Measurements from ENCODE around the gene PRX. TPM values are rescaled to one million over a fixed set of nuclear protein-coding genes. Genes with fewer than 3 reads are reported as not detected.
"Not testable (repeated sequence)": the region's sequence is repeated elsewhere in the genome, so short reads cannot be mapped to it uniquely, and the experiment has no call there.

Gene PRX
- total RNA-seq, 1 experiment from 2014 or later: 2.5 TPM

DNA sequence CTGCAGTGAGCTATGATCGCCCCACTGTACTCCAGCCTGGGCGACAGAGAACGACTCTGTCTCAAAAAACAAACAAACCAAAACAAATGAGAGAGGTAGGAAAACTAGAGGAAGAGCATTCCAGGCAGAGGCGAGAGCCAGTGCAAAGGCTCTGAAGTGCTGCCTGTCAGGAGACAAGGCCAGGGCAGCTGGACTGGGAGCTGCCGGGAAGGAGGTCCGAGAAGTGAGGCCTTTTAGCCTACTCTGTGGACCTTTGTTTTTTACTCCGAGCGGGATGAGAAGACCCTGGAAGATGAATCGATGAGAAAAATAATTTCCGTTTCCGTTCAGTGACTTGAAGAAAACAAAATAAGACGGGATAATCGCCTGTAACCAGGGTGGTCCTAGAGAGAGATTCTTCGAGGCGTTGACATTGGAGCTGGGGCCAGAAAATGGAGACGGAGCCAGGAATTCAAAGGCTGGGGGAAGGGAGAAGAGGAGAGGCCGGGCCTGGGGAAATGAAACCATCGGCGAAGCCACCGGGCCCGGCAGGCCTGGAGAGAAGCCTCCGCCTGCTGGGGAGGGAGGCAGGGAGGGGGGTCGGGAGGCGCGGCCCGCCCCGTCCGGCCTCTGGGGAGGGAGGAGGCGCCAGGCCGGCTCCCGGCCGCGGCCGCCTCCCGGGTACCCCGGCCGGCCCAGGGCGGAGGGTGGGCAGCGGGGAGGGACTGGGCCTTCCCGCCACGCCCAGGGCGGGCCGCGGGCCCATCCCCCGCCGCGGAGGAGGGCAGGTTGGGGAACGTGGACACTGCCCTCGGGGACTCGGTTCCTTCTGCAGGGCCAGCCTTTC, 20.4 kb upstream of the PRX start:
- Histone ChIP-seq H3K27ac (ENCODE audit: low read depth, low read length, poor library complexity, severe bottlenecking) (peak overlapping the region; percentile 87), H3K9me3 (ENCODE audit: low read depth, low read length, poor library complexity, severe bottlenecking) (no peaks in the 10 kb centered on the region), H3K27me3 (replicated peaks; ENCODE audit: insufficient read depth, low read depth, low read length, poor library complexity) (no peaks in the 10 kb centered on the region), H3K4me1 (ENCODE audit: insufficient read depth, low read length, poor library complexity, severe bottlenecking) (peaks cover 11% of the 10 kb centered on the region), H3K36me3 (ENCODE audit: insufficient read depth, low read length, poor library complexity, severe bottlenecking) (no peaks in the 10 kb centered on the region), H3K4me3 (ENCODE audit: low read depth, low read length, poor library complexity, severe bottlenecking) (peak overlapping the region; percentile 40)
- peak; percentile 87 for DNase-seq (ENCODE audit: low spot score)
- CTCF ChIA-PET: interaction anchor here (0.6 kb wide), 1 partner anchor 30 kb away, joined by 4 read pairs; no protein-coding TSS in a partner anchor
- BruUV-seq (replicated peaks): TSS peak; percentile 98
- POLR2A ChIA-PET (ENCODE audit: low non-redundant PET): no interaction called here
- TF ChIP-seq, protein P1, sequence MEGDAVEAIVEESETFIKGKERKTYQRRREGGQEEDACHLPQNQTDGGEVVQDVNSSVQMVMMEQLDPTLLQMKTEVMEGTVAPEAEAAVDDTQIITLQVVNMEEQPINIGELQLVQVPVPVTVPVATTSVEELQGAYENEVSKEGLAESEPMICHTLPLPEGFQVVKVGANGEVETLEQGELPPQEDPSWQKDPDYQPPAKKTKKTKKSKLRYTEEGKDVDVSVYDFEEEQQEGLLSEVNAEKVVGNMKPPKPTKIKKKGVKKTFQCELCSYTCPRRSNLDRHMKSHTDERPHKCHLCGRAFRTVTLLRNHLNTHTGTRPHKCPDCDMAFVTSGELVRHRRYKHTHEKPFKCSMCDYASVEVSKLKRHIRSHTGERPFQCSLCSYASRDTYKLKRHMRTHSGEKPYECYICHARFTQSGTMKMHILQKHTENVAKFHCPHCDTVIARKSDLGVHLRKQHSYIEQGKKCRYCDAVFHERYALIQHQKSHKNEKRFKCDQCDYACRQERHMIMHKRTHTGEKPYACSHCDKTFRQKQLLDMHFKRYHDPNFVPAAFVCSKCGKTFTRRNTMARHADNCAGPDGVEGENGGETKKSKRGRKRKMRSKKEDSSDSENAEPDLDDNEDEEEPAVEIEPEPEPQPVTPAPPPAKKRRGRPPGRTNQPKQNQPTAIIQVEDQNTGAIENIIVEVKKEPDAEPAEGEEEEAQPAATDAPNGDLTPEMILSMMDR (conservative IDR thresholded peaks at IDR 0.05; ENCODE audit: low read depth, low read length): no peak
- no peak for TF ChIP-seq EZH2 (IDR thresholded peaks at IDR 0.05; ENCODE audit: borderline replicate concordance, low read depth, low read length, poor library complexity, severe bottlenecking)
- intact Hi-C loops (cut with micrococcal nuclease; ENCODE audit: unreplicated experiment): no loop called here

DNA sequence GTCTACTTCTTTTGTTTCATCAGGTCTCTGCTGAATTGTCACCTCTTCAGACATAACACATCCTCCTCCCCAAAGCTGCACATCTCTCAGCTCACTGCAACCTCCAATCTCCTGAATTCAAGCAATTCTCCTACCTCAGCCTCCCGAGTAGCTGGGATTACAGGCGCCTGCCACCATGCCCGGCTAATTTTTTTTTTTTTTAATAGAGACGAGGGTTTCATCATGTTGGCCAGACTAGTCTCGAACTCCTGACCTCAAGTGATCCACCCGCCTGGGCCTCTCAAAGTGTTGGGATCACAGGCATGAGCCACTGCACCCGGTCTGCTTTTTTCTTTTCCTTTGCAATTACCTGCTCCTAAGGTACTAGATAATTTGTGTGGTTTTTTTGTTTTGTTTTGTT, 19.6 kb upstream of the PRX start:
- ChIA-PET CTCF (interaction anchor here (0.6 kb wide), 1 partner anchor 31 kb away, joined by 4 read pairs; no protein-coding TSS in a partner anchor), POLR2A (ENCODE audit: low non-redundant PET) (interaction anchor here (0.7 kb wide), 1 partner anchor 24 kb away, joined by 3 read pairs; no protein-coding TSS in a partner anchor)
- H3K36me3 ChIP-seq (ENCODE audit: insufficient read depth, low read length, poor library complexity, severe bottlenecking); BruUV-seq (replicated peaks); H3K27me3 ChIP-seq (replicated peaks; ENCODE audit: insufficient read depth, low read depth, low read length, poor library complexity); DNase-seq (ENCODE audit: low spot score); intact Hi-C loops (cut with micrococcal nuclease; ENCODE audit: unreplicated experiment); H3K9me3 ChIP-seq (ENCODE audit: low read depth, low read length, poor library complexity, severe bottlenecking): not testable (repeated sequence)
- peak overlapping the region; percentile 87 for H3K27ac ChIP-seq (ENCODE audit: low read depth, low read length, poor library complexity, severe bottlenecking)
- H3K4me1 ChIP-seq (ENCODE audit: insufficient read depth, low read length, poor library complexity, severe bottlenecking): peaks cover 11% of the 10 kb centered on the region
- peak overlapping the region; percentile 40 for H3K4me3 ChIP-seq (ENCODE audit: low read depth, low read length, poor library complexity, severe bottlenecking)

DNA sequence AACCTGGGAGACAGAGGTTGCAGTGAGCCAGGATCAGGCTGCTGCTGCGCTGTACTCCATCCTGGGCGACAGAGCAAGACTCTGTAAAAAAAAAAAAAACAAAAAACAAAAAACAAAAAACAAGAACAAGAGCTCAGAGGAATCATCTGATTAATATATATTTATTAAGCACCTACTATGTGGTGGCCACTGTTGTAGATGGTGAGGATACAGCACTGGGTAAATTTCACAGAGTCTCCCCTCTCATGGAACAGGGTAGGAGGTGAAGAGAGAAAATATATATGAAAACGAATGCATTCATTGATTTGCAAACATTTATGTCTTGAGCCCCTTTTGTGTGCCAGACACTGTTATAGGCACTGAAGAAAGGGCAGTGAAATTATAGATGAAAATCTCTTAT, 18.5 kb upstream of the PRX start:
- Histone ChIP-seq H3K4me1 (ENCODE audit: insufficient read depth, low read length, poor library complexity, severe bottlenecking) (peaks cover 11% of the 10 kb centered on the region), H3K4me3 (ENCODE audit: low read depth, low read length, poor library complexity, severe bottlenecking) (no peak overlapping the region), H3K9me3 (ENCODE audit: low read depth, low read length, poor library complexity, severe bottlenecking) (no peaks in the 10 kb centered on the region), H3K27ac (ENCODE audit: low read depth, low read length, poor library complexity, severe bottlenecking) (no peak overlapping the region), H3K36me3 (ENCODE audit: insufficient read depth, low read length, poor library complexity, severe bottlenecking) (no peaks in the 10 kb centered on the region), H3K27me3 (replicated peaks; ENCODE audit: insufficient read depth, low read depth, low read length, poor library complexity) (no peaks in the 10 kb centered on the region)
- CTCF ChIA-PET: no interaction called here
- POLR2A ChIA-PET (ENCODE audit: low non-redundant PET): no interaction called here
- intact Hi-C loops (cut with micrococcal nuclease; ENCODE audit: unreplicated experiment): no loop called here
- no TSS peak for BruUV-seq (replicated peaks)
- TF ChIP-seq EZH2 (IDR thresholded peaks at IDR 0.05; ENCODE audit: borderline replicate concordance, low read depth, low read length, poor library complexity, severe bottlenecking): no peak
- TF ChIP-seq, protein P1 (conservative IDR thresholded peaks at IDR 0.05; ENCODE audit: low read depth, low read length): no peak
- DNase-seq (ENCODE audit: low spot score): no peak

DNA sequence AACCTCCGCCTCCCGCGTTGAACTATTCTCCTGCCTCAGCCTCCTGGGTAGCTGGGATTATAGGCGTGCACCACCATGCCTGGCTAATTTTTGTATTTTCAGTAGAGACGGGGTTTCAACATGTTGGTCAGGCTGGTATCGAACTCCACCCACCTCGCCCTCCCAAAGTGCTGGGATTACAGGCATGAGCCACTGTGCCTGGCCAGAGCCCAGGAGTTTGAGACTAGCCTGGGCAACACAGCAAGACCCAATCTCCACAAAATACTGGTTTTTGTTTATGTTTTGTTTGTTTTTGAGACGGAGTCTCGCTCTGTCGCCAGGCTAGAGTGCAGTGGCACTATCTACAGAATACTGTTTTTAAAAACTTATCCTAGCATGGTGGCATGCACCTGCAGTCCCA, 17.1 kb upstream of the PRX start:
- BruUV-seq (replicated peaks); H3K4me3 ChIP-seq (ENCODE audit: low read depth, low read length, poor library complexity, severe bottlenecking); DNase-seq (ENCODE audit: low spot score); POLR2A ChIA-PET (ENCODE audit: low non-redundant PET); CTCF ChIA-PET; H3K9me3 ChIP-seq (ENCODE audit: low read depth, low read length, poor library complexity, severe bottlenecking); H3K27ac ChIP-seq (ENCODE audit: low read depth, low read length, poor library complexity, severe bottlenecking); H3K27me3 ChIP-seq (replicated peaks; ENCODE audit: insufficient read depth, low read depth, low read length, poor library complexity); H3K36me3 ChIP-seq (ENCODE audit: insufficient read depth, low read length, poor library complexity, severe bottlenecking); intact Hi-C loops (cut with micrococcal nuclease; ENCODE audit: unreplicated experiment): not testable (repeated sequence)
- H3K4me1 ChIP-seq (ENCODE audit: insufficient read depth, low read length, poor library complexity, severe bottlenecking): peaks cover 11% of the 10 kb centered on the region

DNA sequence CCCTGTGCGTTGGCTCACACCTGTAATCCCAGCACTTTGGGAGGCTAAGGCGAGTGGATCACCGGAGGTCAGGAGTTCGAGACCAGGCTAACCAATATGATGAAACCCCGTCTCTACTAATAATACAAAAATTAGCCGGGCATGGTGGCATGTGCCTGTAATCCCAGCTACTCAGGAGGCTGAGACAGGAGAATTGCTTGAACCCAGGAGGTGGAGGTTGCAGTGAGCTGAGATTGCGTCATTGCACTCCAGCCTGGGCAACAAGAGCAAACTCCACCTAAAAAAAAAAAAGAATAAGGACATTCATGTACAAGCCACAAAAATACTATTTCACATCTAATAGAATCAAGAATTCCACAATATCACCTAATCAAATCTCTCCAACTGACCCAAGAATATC, 15.0 kb upstream of the PRX start:
- CTCF ChIA-PET; H3K27ac ChIP-seq (ENCODE audit: low read depth, low read length, poor library complexity, severe bottlenecking); DNase-seq (ENCODE audit: low spot score); H3K4me1 ChIP-seq (ENCODE audit: insufficient read depth, low read length, poor library complexity, severe bottlenecking); POLR2A ChIA-PET (ENCODE audit: low non-redundant PET); BruUV-seq (replicated peaks); H3K9me3 ChIP-seq (ENCODE audit: low read depth, low read length, poor library complexity, severe bottlenecking); H3K27me3 ChIP-seq (replicated peaks; ENCODE audit: insufficient read depth, low read depth, low read length, poor library complexity); H3K4me3 ChIP-seq (ENCODE audit: low read depth, low read length, poor library complexity, severe bottlenecking); H3K36me3 ChIP-seq (ENCODE audit: insufficient read depth, low read length, poor library complexity, severe bottlenecking): not testable (repeated sequence)
- intact Hi-C loops (cut with micrococcal nuclease; ENCODE audit: unreplicated experiment): loop anchor here (5.0 kb wide), 2 partner anchors 94 to 126 kb away; no protein-coding TSS in a partner anchor
